Activated B cell treated with CpG ODN at 0.5 μM for 24 hours (primary cell): ENCODE data around the gene CTTNBP2NL. TPM values are rescaled to one million over a fixed set of nuclear protein-coding genes. Genes with fewer than 3 reads are reported as not detected.

Experiments
- ATAC-seq: fragments of 200-7000 bp; cut with Tn5 transposase; one replicate; pipeline ENCODE4 v1.10.0; 2021; ENCODE audit warnings: low read depth, mild to moderate bottlenecking, moderate library complexity
- CTCF ChIA-PET: fragments of 350-600 bp; sonication (Branson Sonifier 250); formaldehyde crosslinking; loops from one replicate; lab custom pipeline; 2021; ENCODE audit warnings: antibody characterized with exemption; lab: Charles Lee
- POLR2A ChIA-PET: fragments of 350-600 bp; sonication (Branson Sonifier 250); formaldehyde crosslinking; loops from one replicate; lab custom pipeline; 2021; ENCODE audit warnings: antibody characterized with exemption; lab: Charles Lee
- DNase-seq: peaks from one replicate; pipeline ENCODE4 v3.0.0; 2022
- H3K27ac Mint-ChIP-seq: one replicate; pipeline ENCODE4 v1.8.0; 2020; ENCODE audit warnings: mixed read lengths
- H3K27me3 Mint-ChIP-seq: one replicate; pipeline ENCODE4 v1.8.0; 2021; ENCODE audit warnings: mixed read lengths
- H3K36me3 Mint-ChIP-seq: one replicate; pipeline ENCODE4 v1.8.0; 2021; ENCODE audit warnings: low read depth, mixed read lengths
- H3K4me1 Mint-ChIP-seq: one replicate; pipeline ENCODE4 v1.8.0; 2021; ENCODE audit warnings: mixed read lengths
- H3K4me3 Mint-ChIP-seq: one replicate; pipeline ENCODE4 v1.8.0; 2020; ENCODE audit warnings: mild to moderate bottlenecking, mixed read lengths
- H3K9me3 Mint-ChIP-seq: one replicate; pipeline ENCODE4 v1.8.0; 2020; ENCODE audit warnings: mixed read lengths
- CTCF ChIP-seq: fragments of 200-600 bp; IDR thresholded peaks from one replicate; pipeline ENCODE4 v1.8.0; 2022; ENCODE audit warnings: antibody characterized with exemption, mild to moderate bottlenecking
- intact Hi-C: fragments of 100-400 bp; cut with micrococcal nuclease; formaldehyde crosslinking; loops from one replicate; pipeline ENCODE4 v1.15.1; 2024
- total RNA-seq: library from RNA; stranded (reverse); gene quantifications from 2 replicates; pipeline ENCODE4 v1.2.3, GENCODE V29; 2022

Gene CTTNBP2NL
- total RNA-seq, result 11.7 and 14.1 TPM in 2 replicates

GRCh38 chr1:112395821-112396652 lies at the start of gene CTTNBP2NL:
Gene CTTNBP2NL (plus strand): TSS chr1:112396214. CDS start chr1:112416166, 19,952 bp downstream.
- H3K36me3 Mint-ChIP-seq, result peaks cover 3% of the 10 kb centered on the region
- ChIA-PET CTCF (interaction anchor here (1.7 to 2.3 kb wide), 2 partner anchors 70 to 106 kb away, joined by 4 to 10 read pairs; no protein-coding TSS in a partner anchor), POLR2A (interaction anchor here (1.7 to 2.0 kb wide), 2 partner anchors 224 to 319 kb away, joined by 3 to 7 read pairs; partner anchors contain the start of genes CAPZA1, PPM1J and ST7L)
- peaks cover 54% of the 10 kb centered on the region for H3K4me1 Mint-ChIP-seq
- peaks cover under 1% of the 10 kb centered on the region for H3K27me3 Mint-ChIP-seq
- DNase-seq, result peak; percentile 72
- H3K27ac Mint-ChIP-seq, result peak within 1 kb of the TSS; percentile 71
- H3K4me3 Mint-ChIP-seq, result peak within 1 kb of the TSS; percentile 95
- peak; percentile 94 for ATAC-seq
- TF ChIP-seq CTCF, result no peak
- no peaks in the 10 kb centered on the region for H3K9me3 Mint-ChIP-seq
- intact Hi-C loops, result loop anchor here (1.0 to 10.0 kb wide), 3 partner anchors 70 to 1509 kb away; partner anchors contain the start of genes AP4B1 and DCLRE1B

GRCh38 chr1:112346801-112347350 lies 49.1 kb upstream of the CTTNBP2NL start:
- CTCF ChIA-PET, result no interaction called here

GRCh38 chr1:112356765-112357164 lies 39.2 kb upstream of the CTTNBP2NL start:
- no peaks in the 10 kb centered on the region for H3K36me3 Mint-ChIP-seq
- DNase-seq, result no peak
- H3K4me1 Mint-ChIP-seq, result no peaks in the 10 kb centered on the region
- peaks cover 5% of the 10 kb centered on the region for H3K9me3 Mint-ChIP-seq
- no peak overlapping the region for H3K4me3 Mint-ChIP-seq
- ATAC-seq, result no peak
- H3K27ac Mint-ChIP-seq, result no peak overlapping the region
- ChIA-PET CTCF (interaction anchor here (1.8 to 2.9 kb wide), 2 partner anchors 9 to 14 kb away, joined by 4 to 15 read pairs; no protein-coding TSS in a partner anchor), POLR2A (no interaction called here)
- no peak for TF ChIP-seq CTCF
- intact Hi-C loops, result loop anchor here (10.0 kb wide), 1 partner anchor 448 kb away; no protein-coding TSS in a partner anchor
- H3K27me3 Mint-ChIP-seq, result peaks cover 45% of the 10 kb centered on the region

More at GRCh38 chr1:112346801-112347350, 49.1 kb upstream of the CTTNBP2NL start:
- intact Hi-C loops, result no loop called here
- Mint-ChIP-seq H3K4me1 (peaks cover 6% of the 10 kb centered on the region), H3K9me3 (peaks cover 12% of the 10 kb centered on the region), H3K27ac (no peak overlapping the region), H3K4me3 (no peak overlapping the region), H3K27me3 (peaks cover 12% of the 10 kb centered on the region), H3K36me3 (peaks cover 2% of the 10 kb centered on the region)
- no peak for ATAC-seq
- POLR2A ChIA-PET, result no interaction called here
- DNase-seq, result no peak
- no peak for TF ChIP-seq CTCF

GRCh38 chr1:112357467-112357866 lies 38.5 kb upstream of the CTTNBP2NL start:
- intact Hi-C loops, result loop anchor here (10.0 kb wide), 1 partner anchor 447 kb away; no protein-coding TSS in a partner anchor
- no peaks in the 10 kb centered on the region for H3K36me3 Mint-ChIP-seq
- H3K9me3 Mint-ChIP-seq, result peaks cover 5% of the 10 kb centered on the region
- no peak for ATAC-seq
- H3K27ac Mint-ChIP-seq, result no peak overlapping the region
- ChIA-PET CTCF (interaction anchor here (1.8 to 2.9 kb wide), 3 partner anchors 9 to 256 kb away, joined by 4 to 15 read pairs (median 9); no protein-coding TSS in a partner anchor), POLR2A (no interaction called here)
- H3K4me1 Mint-ChIP-seq, result no peaks in the 10 kb centered on the region
- no peak for DNase-seq
- peaks cover 50% of the 10 kb centered on the region for H3K27me3 Mint-ChIP-seq
- no peak overlapping the region for H3K4me3 Mint-ChIP-seq
- TF ChIP-seq CTCF, result no peak
